K562 (cell line): ENCODE data around the gene COX10. TPM values are rescaled to one million over a fixed set of nuclear protein-coding genes. Genes with fewer than 3 reads are reported as not detected.
A peak's percentile ranks its signal among the peaks of the same experiment; 100 is the strongest.

Experiments used
- BACH1 ChIP-seq: fragments of 200-800 bp; sonication (Bioruptor generic); IDR thresholded peaks from 2 replicates; pipeline ENCODE4 v1.6.1; 2016; ENCODE audit warnings: missing genetic modification characterization, missing compliant biosample characterization
- CEBPG ChIP-seq, 3 experiments: fragments of 200-800 bp in 1 of 3; sonication (Bioruptor generic) in 1 of 3; sonication (generic) in 1 of 3; formaldehyde crosslinking in 1 of 3; IDR thresholded peaks in 2 of 3; conservative IDR thresholded peaks in 1 of 3; 2 replicates each; pipeline versions ENCODE4 v1.6.1 to v1.8.0; 2016 to 2022; ENCODE audit warnings: missing compliant biosample characterization in 2 of 3, missing genetic modification characterization in 2 of 3, mild to moderate bottlenecking in 1 of 3, missing genetic modification reagents in 1 of 3
- CREB3L1 ChIP-seq: fragments of 450-650 bp; IDR thresholded peaks from 2 replicates; pipeline ENCODE4 v1.6.1; 2014; ENCODE audit warnings: low read depth, mild to moderate bottlenecking, moderate library complexity, borderline replicate concordance
- CUX1 ChIP-seq: fragments of 200-800 bp; sonication (Bioruptor generic); IDR thresholded peaks from 2 replicates; pipeline ENCODE4 v1.6.1; 2016; ENCODE audit warnings: missing genetic modification characterization, missing compliant biosample characterization
- E2F6 ChIP-seq, 2 experiments: IDR thresholded peaks; 2 replicates each; pipeline ENCODE4 v1.6.1; 2011; ENCODE audit warnings: borderline replicate concordance in 1 of 2, control low read depth in 1 of 2, low read depth in 1 of 2, low read length in 1 of 2, mild to moderate bottlenecking in 1 of 2, mixed read lengths in 1 of 2, moderate library complexity in 1 of 2; ENCODE audit not compliant: insufficient read depth in 1 of 2, insufficient read length in 1 of 2, poor library complexity in 1 of 2, severe bottlenecking in 1 of 2; ENCODE audit errors: extremely low read depth in 1 of 2
- EWSR1 ChIP-seq: fragments of 450-650 bp; IDR thresholded peaks from 2 replicates; pipeline ENCODE4 v1.6.1; 2018; ENCODE audit warnings: borderline replicate concordance, mild to moderate bottlenecking, low read depth, moderate library complexity; ENCODE audit not compliant: partially characterized antibody
- FOS ChIP-seq: IDR thresholded peaks from 3 replicates; pipeline ENCODE4 v1.6.1; 2011; ENCODE audit not compliant: insufficient read length; ENCODE audit errors: extremely low read depth
- FOXJ2 ChIP-seq: fragments of 200-800 bp; sonication (Bioruptor generic); IDR thresholded peaks from 2 replicates; pipeline ENCODE4 v1.6.1; 2016; ENCODE audit warnings: missing genetic modification characterization, missing compliant biosample characterization
- FOXJ3 ChIP-seq: sonication (generic); formaldehyde crosslinking; IDR thresholded peaks from 2 replicates; pipeline ENCODE4 v1.4.0; 2020; ENCODE audit warnings: mild to moderate bottlenecking, missing genetic modification reagents
- MCM2 ChIP-seq: fragments of 450-650 bp; IDR thresholded peaks from 2 replicates; pipeline ENCODE4 v1.6.1; 2017; ENCODE audit warnings: low read depth, mild to moderate bottlenecking
- NR4A1 ChIP-seq, 2 experiments: fragments of 250-450 bp in 1 of 2; fragments of 450-650 bp in 1 of 2; sonication (Bioruptor Pico) in 1 of 2; IDR thresholded peaks; 2 replicates each; pipeline versions ENCODE4 v1.4.0 to v1.6.1; 2016 to 2020; ENCODE audit warnings: mild to moderate bottlenecking in 2 of 2, missing compliant biosample characterization in 1 of 2, missing genetic modification characterization in 1 of 2, moderate library complexity in 1 of 2
- PYGO2 ChIP-seq: fragments of 450-650 bp; IDR thresholded peaks from 2 replicates; pipeline ENCODE4 v1.6.1; 2016; ENCODE audit warnings: mild to moderate bottlenecking, missing genetic modification characterization, moderate library complexity, missing compliant biosample characterization
- RBM39 ChIP-seq: fragments of 200-400 bp; formaldehyde crosslinking; optimal IDR thresholded peaks from 2 replicates; pipeline ENCODE3; 2018; ENCODE audit warnings: low read depth, low read length
- RFX7 ChIP-seq: fragments of 250-450 bp; sonication (Bioruptor Pico); IDR thresholded peaks from 2 replicates; pipeline ENCODE4 v1.5.1; 2021; ENCODE audit warnings: mild to moderate bottlenecking
- RNF219 ChIP-seq: fragments of 250-450 bp; sonication (Bioruptor Pico); IDR thresholded peaks from 2 replicates; pipeline ENCODE4 v1.5.0; 2022; ENCODE audit warnings: mild to moderate bottlenecking
- ZNF316 ChIP-seq: fragments of 450-650 bp; IDR thresholded peaks from 2 replicates; pipeline ENCODE4 v1.6.1; 2016
- ZNF766 ChIP-seq: fragments of 200-800 bp; sonication (Bioruptor generic); conservative IDR thresholded peaks from 2 replicates; pipeline ENCODE4 v1.6.1; 2016; ENCODE audit warnings: missing genetic modification characterization, missing compliant biosample characterization
- polyA plus RNA-seq, 8 experiments: library from polyadenylated mRNA; depleted of rRNA in 4 of 8; stranded (reverse) in 5 of 8; unstranded in 3 of 8; fragments of >200 nt; fragmentation: Nextera tagmentation in 2 of 8; fragmentation: Illumina TruSeq in 1 of 8; extraction: Ambion mirVana in 2 of 8; extraction: Trizol in 1 of 8; gene quantifications; 2 replicates each; pipeline versions ENCODE4 v1.2.1 to v1.2.3, GENCODE V29; 2011 to 2014; ENCODE audit warnings: inconsistent platforms in 1 of 8, missing spikeins in 1 of 8
- total RNA-seq, 7 experiments: library from RNA; depleted of rRNA in 6 of 7; stranded (reverse); fragments of >200 nt in 6 of 7; fragmentation: Illumina TruSeq in 2 of 7; extraction: Trizol in 2 of 7; gene quantifications; 2 replicates each; pipeline versions ENCODE4 v1.2.1 to v1.2.3, GENCODE V29; 2011 to 2021; ENCODE audit warnings: low replicate concordance in 1 of 7

COX10 gene
- total and polyA plus RNA-seq, 9 of the 15 experiments (the other 6 are each of a cell fraction or from before 2014, with no cell fraction given) = 10.3 to 26.4 (median 17.8) TPM

GRCh38 chr17:14078027-14078426, 8.7 kb downstream of the COX10 start (continued):
- TF ChIP-seq FOXJ2 = peak; percentile 92
- no peak; the same call in 1 of the 2 replicates for TF ChIP-seq BACH1 (tag)
- 0 out of 2 replicates have a peak, but pooled peaks have one; percentile 9 for TF ChIP-seq ZNF316
- no peak for TF ChIP-seq RFX7 (CRISPR knock-in tag)
- TF ChIP-seq FOXJ3 = 0 out of 2 replicates have a peak, but pooled peaks have one; percentile 34
- peak; percentile 98 for TF ChIP-seq ZNF766
- TF ChIP-seq EWSR1 = no peak
- no peak for TF ChIP-seq E2F6 (IDR thresholded peaks at IDR 0.05; ENCODE audit: borderline replicate concordance in 1 of 2, extremely low read depth in 1 of 2, insufficient read depth in 1 of 2, insufficient read length in 1 of 2, low read depth in 1 of 2, low read length in 1 of 2, poor library complexity in 1 of 2, severe bottlenecking in 1 of 2)
- no peak for TF ChIP-seq RNF219 (CRISPR knock-in tag)
- no peak for TF ChIP-seq FOS
- TF ChIP-seq CREB3L1 = no peak
- no peak for TF ChIP-seq NR4A1 (CRISPR knock-in tag; IDR thresholded peaks at IDR 0.05)
- no peak for TF ChIP-seq NR4A1 (tag; IDR thresholded peaks at IDR 0.05)
- TF ChIP-seq MCM2 = no peak
- no peak for TF ChIP-seq CUX1 (CRISPR knock-in tag)
- TF ChIP-seq CEBPG (CRISPR knock-in tag; IDR thresholded peaks at IDR 0.05) = no peak
- TF ChIP-seq CEBPG (tag; conservative IDR thresholded peaks at IDR 0.05 in 1 of 2, IDR thresholded peaks at IDR 0.05 in 1 of 2) = peak in 1 of 2 experiments; percentile 9; a peak in 1 of 4 replicates
- TF ChIP-seq RBM39 = no peak
- TF ChIP-seq PYGO2 (tag) = no peak
